ENCODE measurements around the gene RUNX2.
"Not testable (repeated sequence)": the region's sequence is repeated elsewhere in the genome, so short reads cannot be mapped to it uniquely, and the experiment has no call there.

The RUNX2 gene

GRCh38 chr6:45462190-45463134 lies 134.3 kb downstream of the RUNX2 start:
- no peak for FAIRE-seq

DNA sequence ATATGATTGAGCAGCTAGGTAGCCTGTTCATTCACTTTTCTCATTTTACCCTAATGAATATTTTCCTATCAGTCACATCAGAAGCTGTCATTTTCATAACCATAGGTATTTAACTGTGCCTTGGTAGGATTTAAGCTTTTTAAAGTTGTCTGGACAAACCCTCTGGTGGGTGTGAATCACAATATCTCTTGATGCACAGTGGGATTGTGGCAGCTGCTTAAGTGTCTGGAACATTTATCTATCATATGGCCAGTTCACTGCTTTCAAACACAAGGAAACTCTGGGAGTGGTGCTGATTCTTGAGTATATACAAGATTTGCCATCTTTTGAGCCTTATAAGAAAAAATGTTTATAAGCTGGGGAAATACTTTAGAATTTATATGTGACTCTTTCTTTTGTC lies 136.6 kb downstream of the RUNX2 start:
- FAIRE-seq = no peak

GRCh38 chr6:45466686-45467085 lies 138.6 kb downstream of the RUNX2 start:
- no peak for FAIRE-seq

GRCh38 chr6:45467417-45467816 lies 139.3 kb downstream of the RUNX2 start:
- not testable (repeated sequence) for FAIRE-seq

GRCh38 chr6:45467853-45468252 lies 139.7 kb downstream of the RUNX2 start:
- FAIRE-seq = no peak

GRCh38 chr6:45469663-45470062 lies 141.5 kb downstream of the RUNX2 start:
- no peak for FAIRE-seq

GRCh38 chr6:45470131-45470738 lies 142.1 kb downstream of the RUNX2 start:
- FAIRE-seq = no peak

- no peak for FAIRE-seq
These were observed 144.3 kb downstream of the RUNX2 start for GRCh38 chr6:45472382-45472781.

DNA sequence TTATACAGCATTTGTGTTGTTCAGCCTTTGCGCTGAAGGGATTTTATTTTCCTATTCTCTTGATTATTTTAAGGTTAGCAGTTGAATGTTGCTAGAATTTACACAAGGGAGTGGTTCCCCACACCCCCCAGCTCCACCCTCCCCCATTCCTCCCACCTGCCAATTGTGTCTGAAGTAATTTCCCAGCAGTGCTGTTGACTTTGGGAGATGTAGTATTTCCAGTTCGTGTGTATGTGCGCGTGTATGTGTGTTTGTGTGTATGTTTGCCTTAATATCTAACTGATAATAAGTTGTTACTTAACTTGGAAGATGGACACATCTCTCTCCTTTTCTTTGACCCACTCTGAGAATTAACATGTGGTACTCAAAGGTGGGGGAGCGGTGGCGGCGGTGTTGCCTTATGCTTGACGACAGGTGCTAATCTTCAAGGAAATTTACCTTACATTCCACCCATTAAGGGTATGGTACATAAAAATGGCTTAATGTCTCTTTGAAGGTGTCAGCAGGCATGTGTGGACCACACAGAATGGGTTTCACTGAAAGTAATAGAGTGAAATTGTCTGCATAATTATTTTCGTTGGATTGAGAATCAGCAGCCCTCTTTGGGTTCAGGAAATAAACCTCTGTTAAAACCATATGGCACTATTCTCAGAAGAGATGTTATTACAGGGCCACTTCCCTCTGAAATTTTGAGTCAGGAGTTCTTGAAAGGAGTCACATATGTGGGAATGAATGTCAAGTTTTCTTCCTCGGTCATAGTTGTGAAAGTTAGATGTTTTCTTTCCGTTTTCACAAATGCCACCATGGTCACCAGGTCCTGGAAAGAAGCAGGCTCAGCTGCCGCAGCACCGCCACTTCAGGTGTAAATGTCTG lies 145.2 kb downstream of the RUNX2 start:
- FAIRE-seq = no peak

DNA sequence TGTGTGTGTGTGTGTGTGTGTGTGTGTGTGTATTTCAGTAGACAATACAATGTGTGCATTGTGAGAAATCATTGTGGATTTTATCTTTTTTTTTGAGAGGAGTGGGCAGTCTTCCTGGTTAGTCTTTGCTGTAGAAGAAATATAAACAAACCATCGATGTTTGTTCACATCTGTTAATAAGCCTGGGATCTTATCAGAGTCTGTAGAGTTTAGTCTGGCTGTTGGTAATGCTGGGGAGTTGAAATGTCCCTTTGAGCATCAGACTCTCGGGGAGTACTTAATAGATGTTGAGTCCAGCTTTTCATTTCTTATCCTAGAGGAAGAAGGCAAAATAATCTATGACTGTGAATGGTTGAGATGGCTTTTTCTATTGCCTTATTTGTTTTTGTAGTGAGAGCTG lies 146.2 kb downstream of the RUNX2 start:
- no peak for FAIRE-seq

GRCh38 chr6:45476341-45476740 lies 148.2 kb downstream of the RUNX2 start:
- FAIRE-seq = no peak

GRCh38 chr6:45477278-45477677 lies 149.1 kb downstream of the RUNX2 start:
- FAIRE-seq = no peak

GRCh38 chr6:45477790-45478189 lies 149.7 kb downstream of the RUNX2 start:
- FAIRE-seq = no peak

DNA sequence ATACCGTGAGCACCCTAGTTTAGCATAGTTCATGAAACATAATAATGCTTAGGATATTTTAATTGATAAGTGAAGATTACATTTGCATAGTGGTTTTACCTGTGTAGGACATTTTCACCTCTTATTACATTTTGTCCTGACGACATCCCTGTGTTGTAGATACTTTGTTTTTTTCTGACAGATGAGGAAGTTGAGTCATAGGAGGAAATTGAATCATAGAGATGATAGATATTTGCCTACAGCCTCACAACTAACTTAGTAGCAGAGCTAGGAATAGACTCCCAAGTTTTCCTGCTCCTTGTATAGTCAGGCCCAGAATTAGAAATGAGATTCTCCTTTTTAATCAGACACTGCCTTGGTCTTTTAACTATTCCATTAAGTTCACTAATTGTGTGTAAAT lies 150.1 kb downstream of the RUNX2 start:
- no peak for FAIRE-seq

- FAIRE-seq = no peak
These were observed 152.0 kb downstream of the RUNX2 start for GRCh38 chr6:45479834-45480751.

DNA sequence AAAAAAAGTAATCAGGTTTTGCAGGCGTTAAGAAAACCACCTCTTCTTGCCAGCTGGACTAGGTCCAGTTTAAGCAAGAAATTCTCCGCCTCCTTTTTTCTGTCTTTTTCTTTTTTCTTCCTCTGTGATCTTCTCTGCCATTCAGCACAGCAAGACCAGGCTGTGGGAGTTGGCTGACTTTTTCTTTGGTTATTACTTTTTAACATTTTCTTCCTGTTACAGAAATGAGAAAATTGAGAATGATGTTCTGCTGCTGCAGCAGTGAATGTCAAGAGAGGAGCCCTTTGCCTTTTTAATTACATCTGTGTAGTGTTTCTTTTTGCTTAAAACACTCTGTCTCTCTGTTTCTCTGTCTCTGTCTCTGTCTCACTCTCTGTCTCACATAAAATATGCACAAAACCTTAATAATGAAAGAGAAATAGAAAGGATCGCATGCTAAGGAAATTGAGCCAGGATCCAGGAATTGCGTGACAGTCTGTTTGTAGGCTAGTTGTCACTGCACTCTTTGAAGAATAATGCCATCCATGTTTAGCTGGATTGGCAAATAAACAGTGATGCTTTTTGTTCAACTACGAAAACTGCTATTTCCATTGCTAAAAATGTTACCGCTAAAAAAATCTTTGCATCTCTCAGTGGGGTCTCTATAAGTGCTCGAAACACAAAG lies 152.8 kb downstream of the RUNX2 start:
- no peak for FAIRE-seq

DNA sequence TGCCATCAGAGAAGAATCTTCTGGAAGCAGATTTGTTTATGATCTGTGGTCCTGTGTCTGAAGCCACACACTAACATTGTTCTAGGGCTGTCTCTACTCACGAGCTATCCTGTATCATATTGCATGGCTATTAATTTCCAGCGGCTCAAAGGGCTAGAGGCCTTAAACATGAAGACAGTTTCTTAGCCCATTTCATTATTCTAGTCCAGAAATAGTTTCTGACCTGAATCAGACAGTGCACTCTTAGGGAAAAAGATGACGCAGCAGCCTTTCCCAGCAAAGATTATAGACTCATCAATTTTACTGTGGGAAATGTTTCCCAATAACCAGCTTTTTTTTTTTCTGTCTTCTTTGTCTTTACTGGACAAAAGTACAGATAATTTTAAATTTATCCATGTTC lies 154.9 kb downstream of the RUNX2 start:
- FAIRE-seq = no peak

GRCh38 chr6:45483501-45483900 lies 155.4 kb downstream of the RUNX2 start:
- FAIRE-seq = no peak

- FAIRE-seq = no peak
These were observed 158.6 kb downstream of the RUNX2 start for GRCh38 chr6:45486736-45487135.

DNA sequence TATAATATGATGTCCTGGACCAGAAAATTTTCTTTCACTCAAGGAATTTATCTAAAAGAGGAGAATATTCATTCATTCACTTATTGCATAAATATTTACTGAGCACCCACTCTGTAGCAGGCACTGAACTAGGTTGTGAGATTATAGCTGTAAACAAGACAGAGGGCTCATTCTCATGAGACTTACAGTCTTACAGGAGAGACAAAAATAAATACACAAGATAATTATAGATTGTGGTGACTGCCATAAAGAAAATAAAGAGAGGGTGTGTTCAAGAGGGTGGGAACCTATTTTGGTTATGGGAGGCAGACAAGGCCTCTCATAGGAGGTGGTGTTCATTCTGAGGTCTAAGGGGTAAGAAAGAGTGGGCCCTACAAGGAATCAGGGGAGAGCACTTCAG lies 159.5 kb downstream of the RUNX2 start:
- no peak for FAIRE-seq

DNA sequence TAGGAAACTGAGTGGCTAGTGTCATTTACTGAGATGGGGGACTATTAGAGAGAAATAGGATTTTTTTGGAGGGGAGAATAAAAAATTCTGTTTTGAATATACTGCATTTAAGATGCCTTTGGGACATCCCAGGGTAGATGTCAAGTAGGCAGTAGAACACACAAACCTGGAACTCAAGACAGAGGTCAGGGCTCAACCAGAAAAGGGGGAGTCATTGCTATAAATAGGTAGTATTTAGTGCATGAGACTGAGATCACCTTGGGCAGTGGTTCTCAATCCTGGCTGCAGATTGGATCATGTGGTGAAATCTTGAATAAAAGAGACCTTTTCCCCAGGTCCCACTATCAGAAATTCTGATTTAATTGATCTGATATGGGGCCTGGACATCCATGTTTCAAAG lies 160.1 kb downstream of the RUNX2 start:
- FAIRE-seq = no peak

- no peak for FAIRE-seq
These were observed 160.8 kb downstream of the RUNX2 start for GRCh38 chr6:45488889-45489288.
